Frontal cortex (tissue), 4 donors: Measurements from ENCODE around the gene PRTG. TPM values are rescaled to one million over a fixed set of nuclear protein-coding genes. Genes with fewer than 3 reads are reported as not detected.
"Not testable (repeated sequence)": the region's sequence is repeated elsewhere in the genome, so short reads cannot be mapped to it uniquely, and the experiment has no call there.

Source experiments
- DNase-seq, 2 donors: peaks; one replicate each; pipeline ENCODE4 v3.0.0; 2012; ENCODE audit warnings: low spot score in 2 of 2
- FAIRE-seq: peaks from 2 replicates; lab custom pipeline; 2012; peaks lifted over from hg19 to GRCh38; lab: Jason Lieb, UNC
- total RNA-seq: library from RNA; depleted of rRNA; stranded (reverse); fragments of >200 nt; gene quantifications from one replicate; pipeline ENCODE4 v1.2.3, GENCODE V29; 2014
- donor health status: control.
- donor health status: control.
- donor health status: control.

Gene PRTG
- total RNA-seq, 1 donor from 2014 or later: 2.4 TPM

DNA sequence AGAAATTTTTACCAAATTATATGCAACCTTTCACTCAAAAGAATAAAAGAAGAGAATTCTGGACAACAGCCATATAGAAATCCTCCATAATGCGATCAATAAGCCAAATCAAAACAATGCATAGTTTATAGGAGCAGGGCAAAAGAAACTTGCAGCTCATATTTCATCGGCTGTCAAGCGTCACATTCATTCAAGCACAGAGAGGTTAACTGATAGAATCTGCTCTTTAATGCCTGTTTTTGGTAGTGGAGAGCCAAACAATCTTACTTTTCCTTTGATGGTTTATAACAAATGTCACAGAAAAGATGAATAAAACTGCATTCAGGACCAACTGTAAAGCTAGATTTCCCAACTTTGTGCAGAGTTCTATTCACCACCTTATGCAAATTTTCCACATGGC lies 35.4 kb downstream of the PRTG start:
- DNase-seq: no peak
- FAIRE-seq: no peak

DNA sequence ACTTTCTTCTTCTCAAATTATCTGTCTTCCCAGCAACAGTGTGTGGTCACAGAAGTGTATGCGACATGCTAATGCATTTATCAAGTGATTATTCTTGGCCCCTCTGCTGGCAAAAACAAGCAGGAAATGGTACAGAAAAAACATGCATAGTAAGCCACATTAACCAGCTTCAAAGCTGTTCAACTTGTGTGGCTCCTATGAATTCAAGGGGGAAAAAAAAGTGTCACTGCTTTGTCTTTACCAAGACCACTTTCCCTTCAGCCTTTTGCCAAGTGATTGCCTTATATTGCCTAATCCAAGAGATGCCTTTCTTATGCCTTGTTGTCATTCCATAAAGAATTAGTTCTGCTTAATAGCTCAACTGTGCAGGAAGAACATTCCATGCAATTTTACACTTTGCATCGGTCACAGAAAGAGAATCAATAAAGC lies 39.1 kb downstream of the PRTG start:
- FAIRE-seq: no peak
- DNase-seq: no peak

DNA sequence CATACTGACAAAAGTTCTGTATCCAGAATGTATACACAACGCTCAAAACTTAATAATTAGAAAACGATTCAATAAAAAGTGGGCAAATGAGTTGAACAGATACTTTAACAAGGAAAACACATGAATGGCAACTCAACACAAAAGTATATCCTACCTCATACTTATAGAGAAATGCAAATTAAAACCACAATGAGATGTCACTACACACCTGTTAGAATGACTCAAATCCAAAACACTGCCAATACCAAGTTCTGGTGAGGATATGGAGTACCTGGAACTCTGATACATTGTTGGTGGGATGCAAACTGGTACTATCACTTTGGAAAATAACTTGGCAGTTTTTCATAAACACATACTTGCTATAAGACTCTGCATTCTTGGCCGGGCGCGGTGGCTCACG lies 42.1 kb downstream of the PRTG start:
- DNase-seq (no peak), FAIRE-seq (no peak)

DNA sequence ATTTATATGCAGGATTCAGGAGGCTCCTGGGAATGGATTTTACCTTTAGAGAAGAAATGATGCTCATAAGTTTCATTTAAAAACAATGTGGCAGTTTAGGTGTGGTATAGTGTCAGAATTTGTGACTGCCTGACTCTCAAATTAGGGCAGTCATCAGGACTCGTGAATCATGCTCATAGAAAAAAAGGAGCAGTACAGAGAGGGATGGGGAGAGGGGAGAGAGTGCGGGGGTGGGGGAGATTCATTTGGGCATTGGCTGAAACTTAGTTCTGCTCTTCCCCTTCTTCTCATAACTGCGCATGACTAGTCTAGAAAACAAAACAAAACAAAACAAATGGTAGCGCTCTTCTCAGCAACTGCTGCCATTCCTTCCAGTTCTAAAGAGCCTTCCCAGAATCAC lies 44.3 kb downstream of the PRTG start:
- DNase-seq: no peak
- no peak for FAIRE-seq

DNA sequence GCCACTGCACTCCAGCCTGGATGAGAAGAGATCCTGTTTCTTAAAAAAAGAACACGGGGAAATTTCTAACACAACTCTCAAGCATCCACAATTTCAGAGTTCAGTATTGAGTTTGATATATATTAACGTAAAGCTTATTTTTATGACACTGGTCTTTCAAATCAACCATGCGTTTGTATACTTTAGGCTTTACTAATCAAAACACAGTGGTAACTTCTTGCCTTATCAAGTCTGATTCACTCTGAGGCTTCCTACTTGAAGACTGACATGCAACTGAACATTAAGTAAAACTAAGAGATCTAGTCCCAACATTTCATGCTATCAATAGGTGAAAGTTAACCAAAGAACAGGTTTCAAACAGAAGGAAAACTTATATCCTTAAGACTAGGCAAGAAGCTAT lies 46.7 kb downstream of the PRTG start:
- DNase-seq (no peak), FAIRE-seq (no peak)

DNA sequence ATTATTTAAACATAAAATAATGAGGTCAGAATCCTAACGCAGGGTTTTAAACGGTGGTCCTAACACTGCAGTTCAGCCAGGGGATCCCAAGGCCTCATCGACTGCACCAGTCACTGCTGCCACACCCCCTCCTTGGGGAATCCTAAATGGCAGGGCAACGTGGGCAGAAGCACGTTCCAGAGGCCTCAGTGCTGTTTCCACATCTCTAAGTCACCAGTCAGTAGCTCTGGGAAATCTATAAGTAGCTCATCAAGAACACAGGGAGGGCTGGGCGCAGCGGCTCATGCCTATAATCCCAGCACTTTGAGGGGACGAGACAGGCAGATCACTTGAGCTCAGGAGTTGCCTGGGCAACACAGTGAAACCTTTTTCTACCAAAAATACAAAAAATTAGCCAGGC lies 47.5 kb downstream of the PRTG start:
- DNase-seq (no peak), FAIRE-seq (no peak)

DNA sequence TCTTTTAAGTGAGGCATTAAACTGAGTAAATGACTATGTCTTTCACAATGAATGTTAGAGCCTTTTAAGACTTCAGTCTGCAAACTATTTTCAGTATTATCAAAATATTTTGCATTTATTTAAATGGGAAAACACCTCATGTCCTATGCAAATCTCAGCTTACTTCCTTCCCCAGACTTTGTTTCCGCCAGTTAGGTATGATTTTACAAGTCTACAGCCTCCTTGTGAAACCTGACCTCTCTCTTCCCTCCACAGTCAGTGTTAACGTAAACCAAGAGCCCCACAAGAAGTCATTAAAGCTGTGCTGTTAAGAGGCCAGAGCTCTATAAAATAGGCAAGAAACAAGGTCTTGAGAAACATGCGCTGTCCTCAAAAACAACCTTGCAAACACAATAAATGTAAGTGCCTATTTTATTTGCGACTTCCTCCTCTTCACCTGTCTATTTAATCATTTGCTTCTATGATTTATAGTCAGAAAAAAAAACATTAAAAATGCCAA lies 48.3 kb downstream of the PRTG start:
- DNase-seq (no peak), FAIRE-seq (no peak)

DNA sequence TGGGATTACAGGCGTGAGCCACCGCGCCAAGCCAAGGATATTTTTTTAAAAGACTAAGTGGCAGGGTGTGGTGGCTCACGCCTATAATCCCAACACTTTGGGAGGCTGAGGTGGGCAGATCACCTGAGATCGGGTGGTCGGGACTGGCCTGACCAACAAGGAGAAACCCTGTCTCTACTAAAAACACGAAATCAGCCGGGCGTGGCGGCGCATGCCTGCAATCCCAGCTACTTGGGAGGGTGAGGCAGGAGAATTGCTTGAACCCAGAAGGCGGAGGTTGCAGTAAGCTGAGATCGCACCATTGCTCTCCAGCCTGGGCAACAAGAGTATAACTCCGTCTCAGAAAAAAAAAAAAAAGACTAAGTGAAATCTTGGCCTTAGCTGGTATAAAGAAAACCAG lies 49.8 kb downstream of the PRTG start:
- not testable (repeated sequence) for FAIRE-seq, DNase-seq

DNA sequence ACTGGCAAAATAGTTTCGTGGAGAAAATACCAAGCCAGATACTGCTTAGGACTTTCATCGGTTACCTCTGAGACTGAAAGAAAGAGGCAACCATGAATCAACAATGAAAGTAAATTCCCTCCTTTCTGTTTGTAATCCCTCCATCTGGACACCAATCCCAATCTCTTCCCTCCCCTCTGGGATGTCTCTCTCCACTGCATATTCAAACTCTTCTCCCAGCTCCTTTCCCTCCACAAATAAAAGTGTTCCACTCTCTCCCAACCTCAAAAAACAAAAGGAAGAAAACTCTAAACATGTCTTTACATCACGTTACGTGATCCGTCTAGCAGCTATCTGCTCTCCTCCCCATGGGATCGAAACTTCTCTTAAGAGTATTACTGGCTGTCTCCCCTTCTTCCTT lies 55.2 kb downstream of the PRTG start:
- DNase-seq: no peak
- no peak for FAIRE-seq

DNA sequence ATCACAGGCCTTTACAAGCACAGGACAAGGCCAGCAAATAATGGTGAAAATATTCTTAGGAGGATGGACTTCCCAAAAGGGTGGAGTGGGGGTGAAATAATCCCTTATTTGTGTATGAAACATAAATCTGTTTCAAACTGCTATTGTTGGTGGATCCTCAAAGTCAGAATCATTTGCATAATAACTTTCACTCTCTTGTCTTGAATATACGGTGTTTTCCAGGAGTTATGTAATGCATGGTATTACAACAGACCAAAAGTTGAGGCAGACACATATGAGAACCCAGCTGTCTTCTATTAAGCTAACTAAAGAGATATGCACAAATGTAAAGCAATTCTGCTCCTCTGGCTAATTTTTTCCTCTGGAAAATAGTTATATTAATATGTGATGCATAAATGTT lies 57.7 kb downstream of the PRTG start:
- FAIRE-seq (no peak), DNase-seq (no peak)

DNA sequence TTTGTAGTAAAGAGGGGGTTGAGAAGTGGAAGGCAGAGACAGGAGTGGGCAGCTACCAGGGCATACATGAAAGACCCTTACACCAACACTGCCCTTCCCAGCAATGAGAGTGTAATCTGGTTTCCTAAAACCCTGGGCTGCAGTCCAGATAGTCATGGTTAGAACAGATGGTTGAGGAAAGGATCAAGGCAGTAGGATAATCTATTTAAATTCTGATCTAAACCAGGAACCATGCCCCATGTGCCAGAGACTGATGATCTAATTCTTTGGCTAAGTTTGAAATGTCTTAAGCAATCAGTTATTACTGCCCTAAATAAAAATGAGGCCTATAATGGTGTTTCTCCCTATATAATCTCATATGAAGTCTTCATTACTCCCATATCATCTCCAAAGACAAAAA lies 59.6 kb downstream of the PRTG start:
- DNase-seq: no peak
- no peak for FAIRE-seq

DNA sequence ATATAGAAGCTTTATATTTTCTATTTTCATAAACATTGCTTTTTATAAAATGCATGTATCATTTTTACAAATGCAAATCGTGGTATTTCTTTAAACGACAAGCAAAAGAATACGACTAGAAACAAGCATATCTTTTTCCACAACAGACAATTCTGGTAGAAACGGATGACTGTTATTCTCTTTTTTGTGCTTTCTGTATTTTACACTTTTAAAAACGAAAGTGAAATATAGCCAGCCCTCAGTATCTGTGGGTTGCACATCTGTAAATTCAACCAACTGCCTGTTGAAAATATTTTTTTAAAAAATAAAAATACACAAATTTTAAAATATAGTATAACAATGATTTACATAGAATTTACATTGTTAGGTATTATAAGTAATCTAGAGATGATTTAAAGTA lies 61.3 kb downstream of the PRTG start:
- no peak for FAIRE-seq
- DNase-seq: no peak

DNA sequence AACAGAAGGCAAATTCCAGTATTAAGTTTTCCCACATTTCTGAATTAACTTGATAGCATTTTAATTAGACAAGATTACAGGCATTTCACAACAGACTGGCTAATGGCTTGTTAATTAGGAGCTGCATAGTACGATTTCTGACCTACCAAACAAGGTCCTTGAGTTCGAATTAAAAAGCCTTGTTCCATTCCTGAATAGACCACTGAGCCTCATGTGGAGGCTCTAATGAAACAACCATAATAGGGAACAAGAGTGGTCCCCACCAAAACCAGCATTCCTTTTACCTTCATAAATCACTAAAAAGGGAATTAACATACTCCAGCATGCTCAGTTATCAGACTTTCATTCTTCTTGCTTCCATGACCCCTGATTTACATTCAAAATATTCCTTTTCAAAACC lies 66.4 kb downstream of the PRTG start:
- FAIRE-seq: no peak
- no peak for DNase-seq

DNA sequence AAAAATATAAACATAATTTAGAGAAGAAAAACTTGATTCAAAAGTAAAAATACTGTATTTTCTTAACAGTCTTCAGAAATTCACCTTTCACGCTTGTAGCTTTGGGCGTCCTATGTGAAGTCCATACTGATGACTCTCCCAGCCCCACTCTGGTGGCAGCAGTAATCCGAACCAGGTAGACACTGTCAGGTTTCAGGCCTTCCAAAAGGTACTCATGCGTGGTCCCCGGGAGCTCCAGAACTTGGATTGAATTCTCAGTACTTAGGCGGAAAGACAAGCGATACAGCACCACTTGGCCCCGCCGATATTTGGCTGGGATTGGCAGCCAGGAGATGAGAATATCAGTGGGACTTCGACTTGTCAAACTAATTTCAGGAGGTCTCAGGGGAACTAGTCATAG lies 69.7 kb downstream of the PRTG start:
- FAIRE-seq (no peak), DNase-seq (no peak)

DNA sequence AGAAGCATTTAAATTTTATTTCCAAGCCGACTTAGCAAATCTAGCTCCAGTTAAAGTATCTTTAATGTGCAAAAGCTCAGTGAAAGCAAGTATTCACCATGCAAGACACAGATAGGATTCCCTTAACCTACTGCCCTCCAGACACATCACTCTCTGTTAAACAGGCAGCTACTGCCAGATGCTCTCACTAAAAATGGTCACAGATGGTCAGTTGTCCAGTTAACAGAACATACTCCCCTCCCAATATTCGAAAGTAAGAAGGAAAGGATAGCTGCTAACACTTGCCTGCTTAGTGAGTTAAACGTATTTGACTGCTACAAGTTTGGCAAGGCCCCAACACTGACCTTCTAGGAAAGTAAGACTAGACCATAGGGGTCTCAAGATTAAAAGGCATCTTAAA lies 73.7 kb downstream of the PRTG start:
- FAIRE-seq: no peak
- DNase-seq: no peak

DNA sequence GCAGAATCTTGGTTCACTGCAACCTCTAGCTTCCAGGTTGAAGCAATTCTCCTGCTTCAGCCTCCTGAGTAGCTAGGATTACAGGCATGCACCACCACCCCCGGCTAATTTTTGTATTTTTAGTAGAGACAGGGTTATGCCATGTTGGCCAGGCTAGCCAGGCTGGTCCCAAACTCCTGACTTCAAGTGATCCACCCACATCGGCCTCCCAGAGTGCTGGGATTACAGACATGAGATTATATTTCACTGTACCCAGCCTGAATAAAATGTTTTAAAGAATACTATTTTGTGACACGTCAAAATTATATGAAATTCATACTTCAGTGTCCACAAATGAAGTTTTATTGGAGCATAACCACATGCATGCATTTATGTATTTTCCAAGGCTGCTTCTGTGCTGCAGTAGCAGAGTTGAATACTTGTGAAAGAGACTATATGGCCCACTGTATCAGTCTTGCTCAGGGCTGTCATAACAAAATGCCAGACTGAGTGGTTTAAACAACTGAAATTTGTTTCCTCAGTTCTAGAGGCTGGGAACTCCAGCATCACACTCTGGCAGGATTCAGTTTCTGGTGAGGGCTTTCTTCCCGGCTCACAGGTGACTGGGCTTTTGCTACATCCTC lies 77.2 kb downstream of the PRTG start:
- FAIRE-seq: no peak
- no peak for DNase-seq

DNA sequence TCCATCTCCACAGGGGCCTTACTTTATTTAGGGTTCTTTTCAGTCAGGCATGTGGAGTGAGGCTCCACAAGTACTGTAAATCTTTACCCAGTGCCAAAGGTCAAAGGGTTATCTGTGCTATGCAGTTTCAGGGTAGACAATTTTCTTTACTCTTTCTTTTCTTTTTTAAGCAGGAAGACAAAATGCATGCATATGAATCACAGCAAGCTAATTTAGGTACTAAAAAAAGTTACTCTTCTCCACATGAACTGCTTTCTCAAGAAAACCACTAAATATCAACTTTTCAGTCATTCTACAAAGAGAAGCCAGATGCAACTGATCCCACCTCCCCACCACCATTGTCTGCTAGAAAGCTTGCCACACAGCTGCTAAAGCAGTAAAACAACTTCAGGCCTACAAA lies 81.5 kb downstream of the PRTG start:
- DNase-seq (no peak), FAIRE-seq (no peak)

DNA sequence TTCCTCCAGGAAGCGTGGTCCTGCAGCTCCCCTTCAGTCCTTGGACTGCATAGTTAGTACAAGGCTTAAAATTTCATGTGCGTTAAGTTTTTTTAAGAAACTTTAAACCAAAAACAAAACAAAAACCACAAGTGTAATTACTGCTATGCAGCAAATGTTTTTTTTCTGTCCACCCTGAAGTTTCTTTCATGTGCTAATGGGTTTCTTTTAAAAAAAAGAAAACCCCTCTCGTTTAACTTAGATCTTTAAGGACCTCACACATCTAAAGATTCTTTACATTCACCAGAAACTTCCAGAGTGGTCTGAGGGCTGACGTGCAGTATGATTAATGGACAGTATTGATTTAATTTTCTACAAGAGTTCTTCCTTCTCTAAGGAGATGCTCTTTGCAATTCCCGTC lies 82.8 kb downstream of the PRTG start:
- no peak for DNase-seq
- FAIRE-seq: no peak

DNA sequence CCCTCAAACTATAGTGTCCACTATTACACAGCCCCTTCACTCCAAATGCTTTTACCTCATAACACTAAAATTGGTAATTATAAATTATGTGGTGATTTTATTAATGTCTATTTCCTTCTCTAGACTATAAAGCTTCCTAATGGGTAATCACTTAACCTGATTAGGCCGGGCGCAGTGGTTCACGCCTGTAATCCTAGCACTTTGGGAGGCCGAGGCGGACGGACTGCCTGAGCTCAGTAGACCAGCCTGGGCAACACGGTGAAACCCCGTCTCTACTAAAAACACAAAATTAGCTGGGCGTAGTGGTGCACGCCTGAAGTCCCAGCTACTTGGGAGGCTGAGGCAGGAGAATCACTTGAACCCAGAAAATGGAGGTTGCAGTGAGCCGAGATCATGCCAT lies 83.5 kb downstream of the PRTG start:
- DNase-seq: no peak
- no peak for FAIRE-seq

DNA sequence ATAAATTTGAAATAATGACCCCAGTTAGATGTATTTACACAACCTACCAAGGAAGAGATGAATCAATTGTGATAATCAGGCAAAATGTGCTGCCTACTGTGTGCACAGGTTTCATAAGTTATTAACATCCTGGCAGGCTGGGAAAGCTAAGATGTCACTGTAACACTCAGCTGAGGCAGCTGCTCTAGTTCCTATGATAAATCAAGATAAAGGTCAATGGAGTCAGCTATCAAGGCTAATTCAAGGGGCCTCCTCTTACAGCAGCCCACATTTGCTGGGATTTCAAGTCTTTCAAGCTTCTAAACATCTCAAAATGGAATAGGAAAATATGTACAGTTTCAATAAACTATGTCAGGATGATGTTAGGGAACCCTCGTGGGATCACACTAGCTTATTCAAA lies 84.1 kb downstream of the PRTG start:
- DNase-seq (no peak), FAIRE-seq (no peak)

DNA sequence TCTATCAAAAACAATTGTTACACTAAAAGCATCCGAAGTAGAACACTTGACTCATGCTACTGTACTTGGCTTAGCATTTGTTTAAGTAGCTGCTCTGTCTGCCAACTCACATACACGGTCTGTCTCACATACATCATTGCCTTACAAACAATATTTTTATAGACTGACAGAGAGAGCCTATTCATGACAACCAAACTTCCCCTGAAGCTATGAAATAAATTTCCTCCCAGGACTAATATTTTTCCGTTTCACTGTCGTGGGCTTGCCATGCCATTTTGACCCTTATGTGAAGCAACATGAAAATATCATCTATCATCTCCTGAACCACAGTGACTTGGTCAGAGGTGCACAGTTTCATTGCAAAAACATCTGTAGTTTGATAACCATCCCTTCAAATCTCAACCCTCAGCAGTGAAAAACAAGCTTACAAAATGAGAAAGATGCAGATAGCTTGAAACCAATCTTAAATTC lies 88.4 kb downstream of the PRTG start:
- FAIRE-seq (no peak), DNase-seq (no peak)

DNA sequence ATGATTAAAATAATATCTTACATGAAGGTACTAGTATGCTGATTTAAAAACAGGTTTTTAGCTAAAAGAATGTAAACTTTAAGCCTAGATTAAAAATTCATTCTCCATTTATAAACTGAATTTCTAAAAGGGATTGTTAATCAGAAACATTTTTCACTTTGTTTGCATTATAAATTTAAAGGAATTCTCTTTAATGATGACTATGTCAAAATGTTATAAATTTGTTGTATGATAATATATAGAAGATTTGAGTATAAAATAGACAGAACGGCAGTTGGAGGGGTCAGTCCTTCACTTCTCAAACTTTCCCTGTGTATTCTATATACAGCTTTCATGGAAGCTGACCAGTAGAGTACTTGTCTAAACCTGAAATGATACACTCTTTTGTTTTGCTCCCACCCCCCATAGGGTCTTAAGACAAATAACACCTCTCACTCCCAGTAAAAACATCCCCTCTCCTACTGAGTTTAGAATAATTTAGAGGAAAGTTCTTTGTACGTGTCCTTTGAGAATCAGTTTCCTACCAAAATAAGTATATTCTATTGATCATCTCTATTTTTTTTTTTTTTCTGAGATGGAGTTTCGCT lies 90.0 kb downstream of the PRTG start:
- FAIRE-seq: peak; percentile 19
- DNase-seq: no peak
